HG02973 (cell line): ENCODE results near the gene SALL3.

Source experiments
- ATAC-seq: cut with Tn5 transposase; IDR thresholded peaks from one replicate; pipeline ENCODE4 v1.9.1; 2021; ENCODE audit warnings: moderate library complexity; ENCODE audit not compliant: unreplicated experiment

SALL3 gene

DNA sequence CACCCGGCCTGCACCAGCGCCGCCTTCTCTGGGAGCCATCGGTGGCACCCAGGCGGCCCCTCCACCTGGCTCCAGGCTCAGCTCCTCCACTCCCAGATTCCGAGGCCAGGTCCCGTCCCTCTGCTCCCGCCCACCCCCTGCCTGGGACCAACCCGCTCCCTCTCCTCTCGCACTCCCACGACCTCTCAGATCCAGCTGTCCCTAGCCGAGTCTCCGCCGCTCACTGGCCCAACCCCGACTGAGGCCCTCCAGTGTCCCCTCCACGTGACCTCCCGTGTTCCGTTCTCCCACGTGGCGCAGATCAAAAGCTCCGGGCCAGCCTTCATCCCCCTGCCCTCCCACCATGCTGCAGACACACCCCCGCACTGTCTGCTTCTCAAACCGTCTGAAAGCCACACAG lies 14.4 kb upstream of the SALL3 start:
- no peak for ATAC-seq

DNA sequence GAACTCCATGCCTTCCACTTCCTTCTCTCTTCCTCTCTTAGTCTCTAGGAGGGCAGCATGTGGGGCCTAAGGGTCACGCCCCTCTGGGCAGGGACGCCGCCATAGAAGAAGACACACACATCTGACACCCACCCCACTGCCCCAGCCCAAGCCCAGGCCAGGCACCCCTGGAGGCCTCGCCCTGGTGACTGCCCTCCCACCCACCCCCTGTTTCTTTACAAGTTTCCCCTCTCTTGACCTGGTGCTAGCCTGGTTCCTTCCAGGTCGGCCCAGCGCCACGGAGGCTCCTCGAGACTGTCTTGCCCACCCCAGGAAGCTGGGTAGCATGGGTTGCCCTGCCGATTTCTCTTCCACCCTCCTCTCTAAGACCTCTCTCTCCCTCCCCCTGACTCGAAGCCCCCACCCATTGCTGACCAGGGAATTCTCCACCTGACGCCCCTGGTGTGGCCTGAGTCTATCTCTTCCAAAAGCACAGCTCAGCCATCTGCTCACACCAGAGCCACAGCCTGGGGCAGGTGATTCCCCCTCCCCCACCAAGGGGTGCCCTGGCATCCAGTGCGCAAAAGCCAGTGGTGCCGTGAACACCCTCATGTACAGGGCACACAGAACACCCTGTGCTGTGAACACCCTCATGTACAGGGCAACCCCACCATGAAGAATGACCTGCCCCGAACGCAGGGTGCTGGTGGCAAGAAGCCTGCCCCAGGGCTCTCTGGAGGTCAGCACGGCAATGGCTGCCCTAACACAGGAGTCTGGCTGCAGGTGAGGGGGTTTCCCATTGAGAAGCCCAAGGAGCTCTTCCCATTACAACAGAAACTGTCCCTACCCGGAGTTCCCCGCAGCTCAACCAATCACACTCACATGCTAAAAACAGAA lies 13.5 kb upstream of the SALL3 start:
- ATAC-seq, result no peak

DNA sequence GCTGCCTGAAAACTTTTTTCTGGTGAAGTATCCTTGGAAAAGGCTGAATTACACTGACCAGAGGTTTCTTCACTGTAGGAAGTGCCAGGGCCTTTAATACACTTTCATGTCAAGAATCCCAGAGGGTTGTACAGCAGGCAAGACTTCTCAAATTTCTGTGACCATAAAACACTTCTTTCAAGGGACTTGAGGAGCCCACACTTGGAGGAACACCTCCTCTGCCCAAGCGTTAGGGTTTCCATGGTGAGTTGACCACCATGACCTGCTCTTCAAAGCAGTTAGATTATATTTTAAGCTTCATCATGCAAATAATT lies 12.9 kb upstream of the SALL3 start:
- no peak for ATAC-seq

DNA sequence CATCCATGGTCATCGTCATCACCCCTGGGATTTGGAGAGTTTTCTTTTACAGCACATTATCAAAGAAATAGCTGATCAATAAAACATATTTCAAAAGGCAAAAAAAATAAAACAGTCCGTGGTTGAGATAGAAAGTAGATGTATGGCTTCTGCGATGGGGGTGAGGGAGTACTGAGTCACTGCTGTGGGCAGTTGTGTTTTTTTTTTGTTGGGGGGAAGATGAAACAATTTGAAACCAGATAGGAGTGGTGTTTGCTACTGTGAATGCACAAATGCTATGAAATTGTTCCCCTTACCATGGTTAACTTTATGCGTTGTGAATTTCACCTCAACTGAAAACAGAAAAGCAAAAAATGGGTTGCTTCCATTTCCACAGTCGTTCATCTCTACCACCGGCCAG lies 11.9 kb upstream of the SALL3 start:
- no peak for ATAC-seq

DNA sequence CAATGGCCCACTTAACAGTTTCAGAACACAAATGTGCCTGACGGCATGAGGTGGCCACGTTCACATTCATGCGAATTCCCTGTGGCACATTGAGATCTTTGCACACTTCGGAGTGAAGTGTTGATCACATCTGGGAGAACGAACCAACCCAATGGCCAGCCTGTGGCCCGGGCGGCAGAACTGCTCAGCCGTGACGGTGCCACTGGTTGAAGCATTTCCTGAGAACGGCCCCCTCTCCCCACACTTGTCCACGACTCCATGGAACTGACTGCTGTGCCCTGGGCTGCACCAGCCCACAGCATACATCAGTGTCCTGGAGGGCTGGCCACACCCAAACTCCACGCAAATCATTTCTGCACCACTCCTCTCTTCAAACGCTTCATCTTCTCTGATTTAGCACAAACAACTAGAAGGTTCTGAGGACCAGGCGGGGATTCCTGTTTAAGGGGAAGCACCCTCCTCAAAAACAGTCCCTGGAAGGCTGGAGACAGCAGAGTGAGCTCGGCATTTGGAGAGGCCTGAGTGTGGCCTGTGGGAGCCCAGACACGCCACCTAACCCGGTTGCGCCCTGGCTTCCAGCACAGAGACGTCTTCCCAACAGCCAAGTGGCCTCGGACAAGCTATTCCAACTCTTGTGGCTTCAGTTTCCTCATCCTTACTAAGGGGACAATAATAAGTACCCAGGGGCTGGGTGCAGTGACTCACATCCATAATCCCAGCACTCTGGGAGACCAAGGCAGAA lies 9.9 kb upstream of the SALL3 start:
- ATAC-seq, result no peak

DNA sequence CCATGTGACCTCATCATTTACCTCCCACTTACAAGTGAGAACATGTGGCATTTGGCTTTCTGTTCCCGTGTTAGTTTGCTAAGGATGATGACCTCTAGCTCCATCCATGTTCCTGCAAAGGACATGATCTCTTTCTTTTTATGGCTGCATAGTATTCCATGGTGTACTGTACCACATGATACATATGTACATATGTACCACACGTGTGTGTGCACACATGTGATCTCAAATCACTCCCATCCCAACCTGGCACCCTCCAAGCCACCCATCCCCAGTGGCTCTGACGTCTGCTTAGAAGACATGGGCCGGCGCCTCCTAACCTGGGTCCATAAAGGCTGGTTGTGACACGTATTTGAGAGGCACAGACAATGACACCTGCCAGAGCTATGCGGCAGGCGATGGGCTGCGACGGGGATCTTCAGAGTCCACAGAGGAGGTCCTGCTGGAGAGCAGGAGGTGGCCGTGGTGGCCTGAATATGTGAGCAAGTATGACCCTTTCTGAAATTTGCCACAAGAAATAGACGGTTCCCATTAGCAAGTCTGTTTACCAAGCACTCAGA lies 8.8 kb upstream of the SALL3 start:
- ATAC-seq, result no peak

DNA sequence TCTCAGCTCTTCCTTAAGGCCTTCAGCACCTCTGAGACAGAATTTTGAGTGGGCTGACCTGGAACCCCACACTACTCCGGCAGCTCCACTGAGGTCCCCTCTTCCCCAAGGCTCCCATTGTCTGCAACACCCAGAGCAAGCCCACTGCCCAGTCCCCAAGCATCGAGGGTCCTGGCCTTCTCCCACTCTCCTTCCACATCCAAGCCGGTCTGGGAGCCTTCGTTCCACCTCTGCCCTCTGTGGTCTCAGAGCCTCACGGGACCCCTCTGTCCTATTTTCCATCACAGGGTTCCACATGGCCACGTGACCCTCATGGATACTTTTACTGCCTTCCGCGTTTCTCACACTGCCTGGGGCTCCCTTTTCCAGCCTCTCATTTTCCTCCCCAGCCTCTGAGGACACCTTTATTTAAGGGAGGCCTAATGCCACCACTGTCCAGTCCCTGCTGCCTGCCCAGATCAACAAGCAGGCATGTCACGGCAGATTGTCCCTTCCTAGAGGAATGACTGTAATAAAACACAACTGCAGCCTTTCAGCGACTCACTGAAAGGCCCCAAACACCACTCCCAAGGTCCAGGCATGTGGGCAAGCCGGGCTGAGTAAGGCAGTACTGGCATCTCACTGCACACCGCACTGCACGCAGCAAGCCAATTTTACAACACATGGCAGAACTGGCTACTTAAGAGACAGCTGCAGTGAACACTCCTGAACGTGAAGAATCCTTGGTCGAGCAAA lies 7.9 kb upstream of the SALL3 start:
- no peak for ATAC-seq

DNA sequence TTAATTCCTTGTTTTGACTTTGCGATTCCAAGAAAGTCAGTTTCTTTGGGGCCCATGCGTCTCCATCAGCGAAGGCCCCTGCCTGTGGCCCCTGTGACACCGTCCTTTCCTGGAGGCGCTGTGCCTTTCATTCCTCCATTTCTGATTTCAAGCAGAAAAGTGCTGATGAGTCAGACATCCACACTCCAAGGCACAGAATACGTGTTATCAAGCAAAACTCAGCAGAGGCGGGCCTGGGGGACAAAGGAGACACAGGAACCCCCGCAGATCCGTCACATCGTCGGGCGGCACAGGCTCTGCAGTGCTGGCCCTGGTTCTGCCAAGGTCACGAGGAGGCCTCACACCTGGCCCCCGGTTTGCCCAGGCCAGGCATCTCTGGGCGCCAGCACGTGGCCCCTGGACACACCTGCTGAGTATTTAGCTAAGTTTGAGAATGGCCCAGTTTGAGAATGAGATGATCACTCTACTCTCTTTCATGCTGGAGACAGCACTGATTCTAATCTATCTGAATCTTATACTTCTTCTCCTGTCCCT lies 7.2 kb upstream of the SALL3 start:
- no peak for ATAC-seq

DNA sequence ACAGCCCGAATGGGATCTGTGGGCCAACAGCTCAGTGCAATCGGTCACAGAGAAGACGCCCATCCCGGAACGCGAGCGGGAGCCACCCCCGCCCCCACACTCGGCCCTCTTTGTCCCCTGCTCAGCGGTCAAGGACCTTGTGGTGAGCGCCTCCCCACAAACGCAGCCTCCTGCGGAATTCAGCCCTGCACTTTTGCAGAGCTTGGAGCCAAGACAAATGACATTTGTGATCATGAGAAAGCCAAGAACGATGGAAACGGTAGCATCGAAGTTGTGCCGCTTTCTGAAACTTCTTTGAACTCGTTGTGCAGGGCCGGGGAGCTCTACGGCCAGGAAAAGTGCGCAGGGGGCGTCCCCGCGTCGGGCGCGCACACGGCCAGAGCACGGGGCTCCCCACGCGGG lies 6.7 kb upstream of the SALL3 start:
- no peak for ATAC-seq

DNA sequence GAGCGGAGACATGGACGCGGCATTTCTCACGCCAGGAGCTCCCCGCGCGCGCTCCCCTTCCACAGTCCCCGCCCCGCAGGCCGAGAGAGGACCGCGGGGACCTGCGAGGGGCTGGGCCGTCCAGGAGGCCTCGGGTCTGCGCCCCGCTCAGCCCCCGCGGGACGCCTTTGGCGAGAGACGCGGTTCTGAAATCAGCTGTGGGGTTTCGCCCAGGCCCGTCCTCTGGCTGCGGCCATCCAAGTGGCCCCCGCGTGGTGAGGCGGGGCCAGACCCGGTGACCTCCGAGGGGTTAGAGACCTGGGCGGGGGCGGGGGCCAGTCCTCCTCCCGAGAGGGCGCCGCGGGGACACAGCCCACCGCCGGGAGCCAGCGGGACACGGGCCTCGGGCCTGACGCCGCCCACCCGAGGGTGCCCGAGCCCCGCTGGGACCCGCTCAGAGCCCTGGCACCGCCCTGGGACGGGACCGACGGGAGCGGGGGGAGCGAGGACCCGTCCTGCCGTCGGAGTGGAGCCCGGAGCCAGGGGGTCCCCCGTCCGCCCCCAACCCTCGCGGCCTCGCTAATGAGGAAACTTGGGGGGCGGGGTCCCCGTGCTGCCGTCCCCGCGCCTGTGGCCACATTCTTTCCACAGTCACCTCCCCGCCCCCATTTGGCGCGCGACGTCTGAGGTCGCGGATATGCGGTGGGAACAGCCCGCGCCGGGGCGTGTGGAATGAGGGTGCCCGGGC lies 6.1 kb upstream of the SALL3 start:
- ATAC-seq, result no peak

DNA sequence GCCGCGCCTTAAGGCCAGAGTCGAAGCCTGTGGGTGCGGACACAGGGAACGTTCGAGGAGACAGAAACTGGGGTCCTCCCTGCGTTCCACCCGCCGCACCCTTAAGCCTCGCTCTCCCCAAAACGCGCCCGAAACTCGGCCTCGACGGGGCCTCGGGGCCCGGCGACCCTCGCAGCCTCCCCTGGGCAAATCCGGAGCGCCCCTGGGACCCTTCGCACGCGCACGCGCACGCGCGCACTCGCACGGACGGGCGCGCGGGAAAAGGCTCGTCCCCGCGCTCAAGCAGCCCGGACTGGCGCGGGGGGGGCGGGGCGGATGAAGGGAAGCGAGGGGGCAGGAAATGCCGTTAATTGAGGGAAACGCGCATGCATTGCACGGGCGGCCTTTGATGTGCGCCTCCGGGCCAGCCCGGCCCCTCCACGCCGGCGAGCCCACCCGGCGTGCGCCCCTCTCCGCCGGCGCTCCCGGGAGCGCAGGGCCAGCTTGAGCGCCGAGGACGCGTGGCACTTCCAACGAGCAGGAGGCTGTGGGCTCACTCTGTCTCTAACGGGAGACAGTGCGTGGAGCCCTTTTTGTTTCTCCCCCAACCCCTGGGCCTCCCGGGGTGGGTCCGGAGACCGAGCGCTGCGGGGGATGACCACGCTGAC lies 5.4 kb upstream of the SALL3 start:
- no peak for ATAC-seq

DNA sequence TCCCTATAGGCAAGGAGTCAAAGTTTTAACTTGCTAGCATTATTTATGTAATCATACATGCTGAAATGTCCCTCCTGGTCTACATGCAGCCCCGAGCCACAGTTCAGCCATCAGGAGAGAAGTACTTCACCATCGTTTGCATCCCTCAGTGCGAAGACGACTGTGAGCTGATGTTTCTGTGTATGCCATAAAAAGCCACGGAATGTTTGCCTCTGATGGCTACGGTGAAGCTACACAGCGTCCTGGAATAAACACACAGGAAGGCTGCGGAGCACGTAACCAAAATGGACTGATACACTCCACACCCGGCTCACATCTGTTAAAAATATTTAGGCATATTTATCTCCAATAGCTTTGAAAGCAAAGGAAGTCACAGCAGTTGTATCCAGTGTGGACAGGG lies 4.3 kb upstream of the SALL3 start:
- no peak for ATAC-seq

DNA sequence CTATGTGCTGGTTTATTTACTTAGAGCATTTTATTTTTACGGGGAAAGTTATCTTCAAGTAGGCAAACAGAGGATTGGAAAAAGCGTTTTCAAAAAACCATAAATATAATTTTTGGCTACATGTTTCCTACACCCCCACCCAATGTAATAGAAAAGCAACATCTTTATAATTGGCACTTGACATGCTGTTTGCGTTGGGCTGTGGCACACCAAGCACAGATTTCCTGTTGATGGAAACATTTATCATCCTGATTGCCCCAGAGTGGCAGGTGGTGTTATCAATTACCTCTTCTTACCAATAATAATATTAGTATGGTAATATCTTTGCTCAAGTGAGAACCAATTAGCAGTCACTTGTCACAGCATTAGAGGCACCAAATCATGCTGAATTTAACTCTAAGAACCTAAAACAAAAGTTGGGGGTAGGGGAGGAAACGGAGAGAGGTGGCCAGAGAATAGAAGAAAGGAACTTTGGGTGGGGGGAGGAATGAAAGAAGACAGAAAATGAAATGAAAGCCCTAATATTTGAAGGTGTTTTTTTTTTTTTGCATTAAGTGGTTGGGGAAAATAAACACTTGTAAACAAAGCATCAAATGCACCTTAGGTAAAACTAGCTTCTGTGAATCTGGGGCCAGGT lies 3.8 kb upstream of the SALL3 start:
- ATAC-seq, result no peak

DNA sequence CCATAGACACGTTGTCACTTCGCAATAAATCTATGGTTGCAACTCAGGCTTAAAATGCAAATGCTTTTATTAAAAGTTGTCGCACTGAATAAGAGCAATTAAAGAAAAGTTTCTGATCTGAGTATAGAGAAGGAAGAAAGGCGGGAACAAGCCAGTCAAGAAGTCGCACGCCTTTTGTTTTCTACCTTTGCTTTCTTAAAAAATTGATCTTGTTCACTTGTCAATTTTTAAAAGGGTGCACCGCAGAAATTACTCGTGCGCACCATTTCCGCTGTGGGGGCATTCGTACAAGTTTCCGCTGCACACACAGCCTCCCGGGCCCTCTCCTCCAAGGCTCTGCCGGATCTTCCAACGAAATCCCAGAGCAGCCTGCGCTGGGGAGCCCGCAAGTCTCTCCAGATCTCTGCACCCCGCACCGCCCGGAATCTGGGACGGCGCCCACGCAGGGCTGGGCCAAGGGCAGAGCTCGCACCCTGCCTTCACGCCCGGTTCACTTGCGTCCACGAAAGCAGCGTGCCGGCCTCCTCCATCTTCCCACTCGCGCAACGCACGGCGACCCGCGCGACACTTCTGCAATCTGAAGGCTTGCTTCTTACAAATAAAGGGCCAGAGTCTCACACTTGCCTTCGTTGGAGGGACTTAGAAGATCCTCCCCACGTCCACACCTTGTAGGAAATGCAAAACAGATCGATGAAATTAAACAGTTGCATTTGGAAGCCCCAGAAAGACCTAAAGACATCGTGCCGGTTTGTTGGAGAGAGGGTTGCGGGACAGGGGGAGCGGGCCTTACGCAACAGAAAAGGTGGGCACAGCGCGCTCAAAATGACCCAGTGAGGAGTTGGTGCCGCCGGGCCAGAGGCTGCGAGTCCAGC lies 2.6 kb upstream of the SALL3 start:
- no peak for ATAC-seq

DNA sequence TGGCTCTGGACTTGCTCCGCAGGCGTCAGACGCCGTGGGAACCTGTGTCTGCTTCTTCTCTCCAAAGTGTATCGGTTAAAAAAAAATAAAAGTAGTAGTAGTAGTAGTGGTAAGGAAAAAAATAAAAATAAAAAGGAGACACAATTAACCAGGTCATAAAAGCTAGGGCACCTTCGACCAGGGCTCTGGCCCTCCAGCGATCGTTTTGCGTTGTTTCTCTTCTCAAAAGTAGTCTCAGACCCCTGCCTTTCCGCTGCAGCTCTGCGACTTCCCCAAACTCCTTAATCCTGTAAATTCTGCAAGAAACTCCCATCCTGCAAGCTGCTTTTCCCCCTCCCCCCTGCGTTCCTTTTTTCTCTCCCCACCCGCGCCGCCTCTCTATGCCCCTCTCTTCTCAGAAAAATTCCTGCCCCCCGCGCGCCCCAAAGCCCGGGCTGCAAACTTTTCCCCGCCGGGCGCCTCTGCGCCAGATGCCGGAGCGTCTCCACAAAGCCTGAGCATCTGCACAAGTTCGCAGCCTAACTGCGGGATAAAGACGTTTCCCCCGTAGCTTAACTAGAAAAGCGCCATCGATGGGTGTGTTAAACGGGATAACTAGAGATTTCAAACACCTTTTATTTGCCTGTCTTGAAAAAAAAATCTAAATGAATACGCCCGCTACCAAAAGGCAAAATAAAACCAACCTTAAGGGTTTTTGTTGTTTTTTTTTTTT lies 1.8 kb upstream of the SALL3 start:
- ATAC-seq, result no peak

DNA sequence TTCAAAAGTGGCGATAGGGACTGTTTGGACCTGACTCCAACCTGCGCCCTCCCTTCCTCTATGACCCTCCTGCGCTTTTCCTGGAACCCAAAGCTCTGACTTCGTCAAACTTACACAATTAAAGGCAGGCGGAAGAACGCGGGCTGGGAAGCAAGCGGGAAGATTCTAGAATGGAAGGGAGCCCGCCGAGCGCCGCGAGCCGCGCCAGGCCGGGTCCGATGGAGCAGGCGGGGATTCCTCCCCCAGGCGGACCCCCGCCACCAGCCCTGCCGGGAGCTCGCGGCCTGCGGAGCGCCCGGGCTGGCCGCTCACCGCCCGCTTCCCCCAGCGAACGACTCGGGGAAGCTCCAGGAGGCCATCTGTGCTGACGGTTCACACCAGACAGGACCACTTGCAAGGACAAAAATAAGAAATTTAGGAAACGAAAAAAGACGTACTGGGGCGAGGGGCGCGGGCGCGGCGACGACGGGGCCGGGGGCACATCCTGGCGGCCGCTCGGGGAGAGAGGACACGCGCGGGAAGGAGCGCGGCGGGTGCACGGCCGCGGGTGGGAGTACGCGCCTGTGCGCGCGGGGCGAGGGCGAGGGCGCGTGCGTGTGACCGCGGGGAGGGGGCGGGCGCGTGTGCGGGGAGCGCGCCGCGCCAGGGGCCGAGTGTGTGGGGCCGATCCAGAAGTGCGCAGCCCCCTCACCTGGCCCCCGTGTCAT lies 1.1 kb upstream of the SALL3 start:
- ATAC-seq, result no peak

DNA sequence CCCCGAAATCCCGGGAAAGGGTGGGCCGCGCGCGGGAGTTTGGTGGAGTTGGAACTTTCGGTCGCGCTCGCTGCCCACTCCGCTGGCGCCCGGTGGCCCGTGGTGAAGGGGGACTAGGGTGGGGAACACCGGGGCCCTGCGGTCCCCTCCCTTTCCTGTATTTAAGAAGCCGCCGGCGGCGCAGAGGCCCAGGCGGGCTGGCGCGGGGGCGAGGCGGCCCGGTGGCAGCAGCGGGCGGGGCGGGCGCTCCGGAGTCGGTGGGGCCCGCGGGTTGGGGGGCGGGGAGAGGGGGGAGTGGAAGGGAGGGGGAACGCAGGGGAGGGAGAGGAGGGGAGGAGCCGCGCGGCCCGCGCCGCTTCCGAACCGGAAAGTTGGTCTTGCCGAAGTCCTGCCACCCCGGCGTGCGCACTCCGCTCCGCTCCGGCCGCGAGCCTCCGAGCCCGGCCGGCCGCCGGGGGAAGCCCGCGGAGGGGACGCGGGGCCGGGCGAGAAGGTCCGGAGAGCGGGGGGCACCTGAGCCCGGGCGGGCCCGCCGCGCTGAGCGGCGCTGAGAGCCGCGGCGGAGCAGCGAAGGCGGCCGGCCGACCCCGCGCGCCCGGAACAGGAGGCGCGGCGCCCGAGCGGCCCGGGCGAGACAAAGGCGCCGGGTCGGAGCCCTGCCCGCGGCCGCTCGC lies 425 bp upstream of the SALL3 start:
- ATAC-seq, result no peak
